ENCODE measurements around the gene DGKH.

- TF ChIP-seq CTCF (IDR thresholded peaks at IDR 0.05; ENCODE audit: low read depth, low read length) (no peak), EZH2phosphoT487 (IDR thresholded peaks at IDR 0.05; ENCODE audit: low read depth) (no peak)
Measured at GRCh38 chr13:42125046-42125445, 76.6 kb downstream of the DGKH start.
